Stimulated activated CD8-positive, alpha-beta memory T cell treated with anti-CD3 and anti-CD28 coated beads, Interleukin-4, amount 100 ng/mL, for 4 hours (primary cell): ENCODE measurements around the gene RRP36.
"Not testable (repeated sequence)": the region's sequence is repeated elsewhere in the genome, so short reads cannot be mapped to it uniquely, and the experiment has no call there.

ENCODE experiments used
- DNase-seq, 2 donors: peaks; one replicate each; pipeline ENCODE4 v3.0.0-alpha.2; 2020; ENCODE audit warnings: low read depth in 2 of 2, low spot score in 1 of 2

The RRP36 gene

DNA sequence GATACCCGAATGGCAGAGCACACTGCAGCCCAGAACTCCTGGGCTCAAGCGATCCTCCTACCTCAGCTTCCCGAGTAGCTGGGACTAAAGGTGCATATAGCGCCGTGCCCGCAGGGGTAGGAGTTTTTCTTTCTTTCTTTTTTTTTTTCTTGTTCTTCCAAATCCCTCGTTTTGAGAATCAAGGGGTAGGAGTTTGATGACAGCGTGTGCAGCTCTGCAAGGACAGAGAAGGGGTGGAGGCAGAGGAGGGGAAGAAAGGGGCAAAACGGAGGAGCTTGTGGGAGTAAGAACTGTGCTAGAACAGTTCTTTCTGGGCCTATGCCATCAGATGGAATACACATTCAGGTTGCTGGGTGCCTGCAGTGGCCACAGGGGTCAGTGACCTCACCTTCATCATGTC is 15.3 kb downstream of the RRP36 start:
- DNase-seq = no peak

DNA sequence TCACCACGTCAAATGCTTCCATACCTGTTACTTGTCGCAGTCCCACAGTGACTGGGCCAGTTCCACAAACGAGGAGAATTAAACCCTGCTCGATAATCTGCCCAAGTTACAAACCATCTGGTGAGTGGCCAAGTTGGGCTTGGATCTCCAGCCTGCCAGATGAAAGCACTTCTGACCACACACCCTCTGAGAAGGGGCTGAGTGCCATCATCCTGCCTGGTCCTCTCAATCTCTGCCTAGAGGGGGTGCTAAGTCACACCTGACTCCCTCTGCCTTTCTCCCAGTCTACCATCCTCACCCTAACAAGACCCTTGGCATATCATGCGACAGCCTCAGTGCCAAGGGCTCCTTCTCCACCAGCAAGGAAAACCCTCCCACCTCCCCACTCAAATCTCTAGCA is 15.8 kb downstream of the RRP36 start:
- no peak for DNase-seq

DNA sequence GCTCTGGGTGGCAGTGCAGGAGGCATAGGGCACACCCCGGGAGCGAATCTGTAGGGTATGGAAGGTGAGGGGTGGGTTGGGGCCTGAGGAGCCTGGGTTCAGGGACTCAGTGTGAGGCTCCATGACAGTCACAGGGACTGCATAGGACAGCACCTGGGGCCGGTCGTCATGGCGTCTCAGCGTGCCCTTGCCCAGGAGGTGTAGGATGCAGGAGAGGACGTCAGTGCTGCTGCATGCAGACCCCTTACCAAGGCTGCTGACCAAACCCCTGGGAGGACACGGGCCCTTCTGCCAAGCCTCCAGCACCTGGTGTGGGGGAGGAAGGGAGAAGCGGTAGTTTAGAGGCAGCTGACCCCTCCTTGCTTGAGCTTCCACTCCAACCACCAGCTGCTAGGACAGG is 16.3 kb downstream of the RRP36 start:
- no peak for DNase-seq

DNA sequence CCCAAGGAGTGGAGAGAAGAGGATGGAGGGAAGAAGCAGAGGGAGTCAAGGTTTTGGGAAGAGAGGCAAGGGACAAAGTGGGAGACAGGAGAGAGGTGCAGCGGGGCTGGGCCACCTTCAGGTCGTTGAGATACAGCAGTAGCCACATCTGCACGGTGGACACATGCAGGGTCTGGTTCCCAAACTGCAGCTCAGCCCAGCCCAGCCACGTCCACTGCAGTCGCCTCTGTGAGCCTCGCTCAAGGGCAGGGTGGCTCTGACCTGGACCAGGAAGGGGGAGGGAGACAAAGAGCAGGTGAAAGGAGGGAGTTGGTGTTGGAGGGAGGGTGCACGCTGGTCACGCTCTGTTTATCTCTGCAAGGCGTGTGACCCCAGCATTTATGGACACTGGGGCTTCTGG is 17.3 kb downstream of the RRP36 start:
- DNase-seq = no peak

DNA sequence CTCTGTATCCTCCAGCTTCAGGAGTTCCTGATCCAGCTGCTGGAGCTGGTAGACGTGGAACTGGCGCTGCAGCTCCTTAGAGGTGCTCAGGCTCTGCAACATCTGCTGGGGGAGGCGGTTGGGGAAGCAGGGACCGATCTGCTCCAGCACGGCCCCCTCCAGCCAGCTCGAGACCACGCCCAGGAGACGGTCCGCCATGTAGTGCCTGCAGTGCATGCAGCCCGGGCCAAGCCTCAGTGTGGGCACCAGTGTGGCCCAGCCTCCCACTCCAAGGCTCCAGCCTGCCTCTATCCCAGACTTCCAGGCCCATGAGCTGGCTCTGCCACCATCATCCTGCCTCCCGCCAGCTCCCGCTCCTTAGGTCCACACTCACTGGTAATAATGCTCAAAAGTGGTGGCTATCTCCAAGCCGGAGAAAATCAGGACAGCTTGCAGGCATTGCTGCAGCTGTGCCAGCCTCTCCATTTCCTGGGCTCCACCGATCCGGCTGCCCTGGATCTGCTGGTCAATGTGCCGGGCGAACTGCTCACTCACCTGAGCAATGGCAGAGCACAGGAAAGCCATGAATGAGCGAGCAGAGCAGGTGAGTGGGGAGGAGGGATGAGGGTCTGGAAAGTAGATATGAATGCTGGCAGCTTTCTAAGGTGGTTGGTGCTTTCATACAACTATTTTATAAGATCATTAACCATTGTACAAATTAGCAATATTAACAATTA is 19.3 kb downstream of the RRP36 start:
- no peak for DNase-seq

DNA sequence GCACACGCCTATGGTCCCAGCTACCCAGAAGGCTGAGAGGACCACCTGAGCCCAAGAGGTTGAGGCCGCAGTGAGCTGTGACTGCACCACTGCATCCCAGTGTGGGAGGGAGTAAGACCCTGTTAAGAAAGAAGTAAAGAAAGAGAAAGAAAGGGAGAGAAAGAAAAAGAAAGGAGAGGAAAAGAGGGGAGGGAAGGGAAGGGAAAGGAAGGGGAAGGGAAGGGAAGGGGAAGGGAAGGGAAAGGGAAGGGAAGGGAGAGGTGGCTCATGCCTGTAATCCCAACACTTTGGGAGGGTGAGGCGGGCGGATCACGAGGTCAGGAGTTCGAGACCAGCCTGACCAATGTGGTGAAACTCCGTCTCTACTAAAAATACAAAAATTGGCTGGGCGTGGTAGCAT is 20.1 kb downstream of the RRP36 start:
- DNase-seq = not testable (repeated sequence)

DNA sequence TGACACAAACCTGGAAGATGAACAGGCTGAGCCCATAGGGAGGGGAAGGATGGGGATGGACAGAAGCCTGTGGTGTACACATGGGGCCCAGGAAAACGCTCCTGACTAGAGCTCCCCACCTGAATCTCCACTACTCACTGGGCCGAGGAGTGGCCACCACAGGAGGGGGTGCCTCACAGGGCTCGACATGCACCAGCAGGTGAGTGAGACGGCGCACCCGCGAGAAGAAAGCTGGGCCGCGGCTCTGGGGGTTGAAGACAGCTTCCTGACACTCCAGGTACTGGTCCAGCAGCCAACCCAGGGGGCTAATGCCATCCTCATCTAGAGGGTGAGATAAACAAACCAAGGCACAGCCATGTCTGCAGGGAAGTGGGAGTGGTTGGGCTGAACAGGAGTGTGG is 21.9 kb downstream of the RRP36 start:
- no peak for DNase-seq

DNA sequence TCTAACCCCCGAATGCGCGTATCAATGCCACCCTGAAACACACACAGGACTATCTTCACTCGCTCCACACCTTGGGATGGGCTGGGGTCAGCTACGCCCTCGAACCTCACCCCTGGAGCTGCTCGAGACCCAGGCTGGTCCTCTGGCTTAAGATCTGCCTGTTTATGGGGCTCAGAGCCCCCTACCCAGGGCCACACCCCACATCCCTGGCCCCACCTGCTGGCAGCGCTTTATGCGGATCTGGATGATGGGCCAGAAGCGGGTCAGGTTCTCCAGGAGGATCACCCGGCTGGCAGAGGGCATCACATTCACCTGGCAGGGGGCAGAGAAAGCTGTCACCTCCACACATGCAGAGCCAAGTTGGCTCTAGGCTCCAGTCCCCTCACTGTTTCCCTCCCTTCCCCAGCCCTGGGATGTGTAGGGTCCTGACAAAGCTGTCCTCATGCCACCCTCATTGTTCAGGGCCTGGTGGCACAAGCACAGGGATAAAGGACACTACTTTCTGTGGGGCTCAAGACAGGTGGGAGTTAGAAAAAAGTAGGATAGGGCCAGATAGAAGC is 24.0 kb downstream of the RRP36 start:
- no peak for DNase-seq

DNA sequence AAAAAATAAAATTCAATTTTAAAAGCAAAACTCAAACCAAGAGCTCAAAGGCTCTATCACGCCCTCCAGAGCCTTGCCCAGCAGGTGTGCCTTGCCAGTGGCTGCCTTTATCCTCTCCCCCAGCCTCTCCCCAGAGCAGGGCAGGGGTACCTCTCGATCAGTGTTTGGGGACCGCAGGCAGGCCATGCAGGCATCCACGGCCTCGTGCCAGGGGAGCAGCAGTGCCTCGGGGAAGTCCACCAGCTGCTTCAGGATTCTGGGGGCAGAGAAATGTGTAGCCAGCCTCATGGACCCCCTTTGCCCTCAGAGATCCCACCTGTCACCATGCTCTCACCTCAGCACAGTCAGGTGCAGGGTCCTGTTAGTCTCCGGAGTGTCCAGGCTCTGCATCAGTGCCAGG is 26.6 kb downstream of the RRP36 start:
- DNase-seq = no peak

DNA sequence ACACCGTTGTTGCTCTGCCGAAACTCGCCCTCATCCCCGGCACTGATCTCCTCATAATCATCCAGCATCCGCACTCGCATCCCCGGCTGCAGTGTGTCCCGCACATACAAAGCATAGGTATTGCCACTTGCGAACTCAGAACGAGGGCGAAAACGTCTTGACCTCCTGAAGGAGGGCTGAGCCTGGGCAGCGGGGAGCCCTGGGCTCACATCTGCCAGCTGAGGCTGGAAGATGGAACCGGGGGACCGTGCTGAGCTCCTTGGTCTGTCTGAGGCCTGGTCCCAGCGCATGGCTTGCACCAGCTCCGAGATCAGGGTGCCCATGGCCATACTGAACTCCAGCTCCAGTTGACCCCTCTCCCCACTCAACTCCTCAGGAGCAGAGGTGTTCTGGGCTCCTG is 29.6 kb downstream of the RRP36 start:
- DNase-seq = no peak

DNA sequence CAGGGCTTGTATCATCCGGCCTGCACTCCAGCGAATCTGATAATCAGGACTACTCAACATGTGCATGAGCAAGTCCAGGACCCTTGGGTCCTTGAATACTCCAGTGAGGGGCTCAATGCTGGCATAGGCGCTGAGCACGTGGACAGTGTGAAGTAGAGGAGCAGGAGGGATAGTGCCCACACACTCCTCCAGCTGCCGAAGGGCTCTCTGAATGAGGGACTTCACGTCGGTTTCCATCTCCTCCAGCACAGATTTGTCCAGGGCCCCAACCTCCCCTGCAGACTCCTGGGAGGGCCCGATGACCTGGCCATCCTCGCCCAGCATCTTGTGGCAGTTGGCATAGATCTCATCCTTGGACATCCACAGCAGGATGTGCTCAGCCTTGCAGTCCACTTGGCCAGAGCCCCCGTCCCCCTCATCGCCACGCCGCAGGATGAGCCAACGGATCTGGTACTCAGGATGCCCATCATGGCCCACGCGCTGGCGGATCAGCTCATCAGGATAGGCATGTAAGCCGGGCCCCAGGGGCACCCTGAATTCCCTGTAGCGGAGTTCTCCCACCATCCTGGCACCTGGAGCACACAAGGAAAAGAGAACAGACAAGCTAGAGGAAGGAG is 30.9 kb downstream of the RRP36 start:
- no peak for DNase-seq

DNA sequence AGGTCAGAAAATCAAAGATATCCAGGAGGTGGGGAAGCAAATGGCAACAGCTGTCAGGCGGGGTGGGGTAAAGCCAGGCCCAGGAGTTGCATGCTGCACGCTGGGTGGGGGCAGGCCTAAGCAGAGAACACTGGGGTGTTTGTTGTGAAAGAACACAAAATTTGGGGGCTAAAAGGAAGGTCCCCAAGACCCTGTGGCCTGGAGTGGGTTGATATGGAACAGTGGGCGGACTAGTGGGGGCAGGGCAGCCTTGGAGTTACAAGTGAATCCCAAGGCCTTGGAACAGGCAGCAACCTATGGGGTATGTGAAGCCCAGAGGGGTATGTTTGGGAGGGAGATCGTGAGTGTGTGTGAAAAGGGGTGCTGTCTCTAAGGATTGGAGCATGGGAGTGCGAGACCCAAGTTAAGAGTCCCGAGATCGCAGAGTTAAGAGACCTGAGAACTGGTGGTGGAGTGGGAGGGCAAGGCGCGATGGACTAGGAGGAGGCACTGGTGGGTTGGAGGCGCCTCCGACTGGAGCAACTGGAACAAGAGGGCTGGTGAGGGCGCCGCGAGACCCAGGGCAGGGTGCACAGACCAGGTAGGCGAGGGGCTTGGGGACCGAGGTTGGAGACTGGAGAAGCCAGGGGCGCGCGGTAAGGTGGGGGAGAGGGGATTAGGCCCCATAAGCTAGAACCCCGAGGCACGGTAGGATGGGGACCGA is 31.6 kb downstream of the RRP36 start:
- DNase-seq = no peak

DNA sequence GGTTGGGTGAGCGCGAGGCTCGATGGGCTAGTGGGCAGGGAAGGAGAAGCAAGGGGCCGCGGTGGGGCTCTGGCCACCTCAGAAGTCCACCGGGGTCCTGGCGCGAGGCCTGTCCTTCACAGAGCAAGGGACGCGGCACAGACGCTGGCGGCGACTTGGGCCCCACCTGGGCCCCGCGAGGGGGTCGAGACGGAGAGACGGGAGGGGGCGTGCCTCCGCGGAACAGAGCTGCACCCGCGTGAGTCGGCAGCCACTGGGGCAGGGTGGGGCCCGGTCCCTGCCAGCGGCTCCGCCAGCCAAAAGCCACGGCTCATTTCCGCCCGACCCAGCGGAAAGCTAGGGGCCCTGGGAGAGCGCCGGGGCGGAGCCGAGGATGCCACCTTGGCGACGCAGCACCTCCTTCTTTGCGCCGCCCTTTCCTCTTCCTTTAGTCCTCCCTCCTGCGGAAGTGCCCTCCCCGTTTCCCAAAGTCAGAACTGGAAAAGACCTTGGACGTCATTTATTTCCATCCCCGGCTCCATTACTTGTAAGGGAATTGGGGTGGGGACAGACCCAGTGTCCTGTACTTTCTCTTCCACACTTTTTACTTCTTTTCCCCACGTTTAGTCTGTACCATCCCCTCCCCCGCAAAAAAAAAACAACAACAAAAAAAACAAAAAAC is 32.3 kb downstream of the RRP36 start, which contains the start of gene CUL7:
Gene CUL7 (minus strand): TSS at position 307 of the 661 bp plus-strand sequence. CDS start 1,063 bp downstream, outside the sequence.
- peak; percentile 67 to 76 for DNase-seq

DNA sequence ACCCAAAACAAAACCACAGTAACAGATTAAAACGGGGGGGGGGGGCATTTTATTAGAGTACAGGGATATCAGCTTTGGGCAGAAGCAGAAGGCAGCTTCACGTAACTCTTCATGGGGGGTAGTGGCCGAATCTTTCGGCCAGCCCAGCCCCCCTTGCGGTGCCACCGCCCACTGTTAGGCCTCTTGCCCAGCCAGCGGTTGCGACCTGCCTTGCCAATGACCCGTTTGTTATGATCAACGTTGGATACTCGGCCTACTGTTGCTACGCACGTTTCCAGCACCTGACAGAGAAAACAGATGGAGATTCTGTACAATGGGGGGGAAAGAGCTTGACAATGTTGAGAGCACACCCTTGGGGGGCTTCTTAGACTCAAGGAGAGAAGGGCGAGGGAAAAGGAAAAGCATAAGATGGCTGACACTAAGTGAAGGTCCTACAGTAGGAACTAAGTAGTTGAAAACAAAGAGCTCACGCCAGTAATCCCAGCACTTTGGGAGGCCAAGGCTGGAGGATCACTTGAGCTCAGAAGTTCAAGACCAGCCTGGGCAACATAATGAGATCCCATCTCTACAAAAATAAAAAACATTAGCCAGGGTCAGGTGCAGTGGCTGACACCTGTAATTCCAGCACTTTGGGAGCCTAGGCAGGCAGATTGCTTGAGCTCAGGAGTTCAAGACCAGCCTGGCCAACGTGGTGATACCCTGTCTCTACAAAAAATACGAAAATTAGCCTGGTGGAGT is 33.0 kb downstream of the RRP36 start:
- no peak for DNase-seq

DNA sequence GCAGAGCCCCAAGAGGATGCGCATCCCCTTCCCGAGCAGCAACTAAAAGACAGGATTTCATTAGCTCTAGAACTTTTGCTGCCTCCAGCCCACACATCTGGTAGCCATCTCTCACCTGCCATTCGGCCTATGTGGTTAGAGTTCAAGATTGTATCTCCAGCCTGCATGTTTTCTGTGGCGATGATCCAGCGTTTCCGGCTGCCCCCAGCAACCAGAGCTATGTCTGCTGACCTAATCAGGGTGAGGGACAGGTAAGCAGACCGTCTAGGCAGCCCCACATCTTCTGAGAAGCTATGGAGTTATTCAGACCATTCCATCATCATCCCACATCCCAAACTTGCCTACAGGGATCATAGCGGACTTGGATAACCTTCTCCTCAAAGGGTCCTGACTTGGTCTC is 34.5 kb downstream of the RRP36 start:
- DNase-seq = no peak

DNA sequence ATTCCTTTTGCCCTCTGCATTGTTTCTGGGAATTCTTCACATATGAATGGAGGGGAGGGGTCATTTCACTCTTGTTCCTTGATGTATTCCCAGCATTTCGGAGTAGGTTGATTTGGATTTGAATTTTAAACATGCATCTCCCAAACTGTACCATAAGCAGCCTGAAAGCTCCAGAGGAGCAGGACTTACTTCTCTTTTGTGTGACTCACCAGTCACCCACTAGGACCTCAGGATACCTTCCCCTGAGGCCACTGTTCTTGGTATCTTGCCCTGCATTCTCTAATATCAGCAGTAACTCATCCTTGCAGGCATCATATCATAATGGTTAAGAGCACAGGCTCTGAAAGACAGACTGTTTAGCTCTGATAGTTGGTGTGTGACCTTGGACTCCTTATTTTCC is 37.1 kb downstream of the RRP36 start:
- no peak for DNase-seq

DNA sequence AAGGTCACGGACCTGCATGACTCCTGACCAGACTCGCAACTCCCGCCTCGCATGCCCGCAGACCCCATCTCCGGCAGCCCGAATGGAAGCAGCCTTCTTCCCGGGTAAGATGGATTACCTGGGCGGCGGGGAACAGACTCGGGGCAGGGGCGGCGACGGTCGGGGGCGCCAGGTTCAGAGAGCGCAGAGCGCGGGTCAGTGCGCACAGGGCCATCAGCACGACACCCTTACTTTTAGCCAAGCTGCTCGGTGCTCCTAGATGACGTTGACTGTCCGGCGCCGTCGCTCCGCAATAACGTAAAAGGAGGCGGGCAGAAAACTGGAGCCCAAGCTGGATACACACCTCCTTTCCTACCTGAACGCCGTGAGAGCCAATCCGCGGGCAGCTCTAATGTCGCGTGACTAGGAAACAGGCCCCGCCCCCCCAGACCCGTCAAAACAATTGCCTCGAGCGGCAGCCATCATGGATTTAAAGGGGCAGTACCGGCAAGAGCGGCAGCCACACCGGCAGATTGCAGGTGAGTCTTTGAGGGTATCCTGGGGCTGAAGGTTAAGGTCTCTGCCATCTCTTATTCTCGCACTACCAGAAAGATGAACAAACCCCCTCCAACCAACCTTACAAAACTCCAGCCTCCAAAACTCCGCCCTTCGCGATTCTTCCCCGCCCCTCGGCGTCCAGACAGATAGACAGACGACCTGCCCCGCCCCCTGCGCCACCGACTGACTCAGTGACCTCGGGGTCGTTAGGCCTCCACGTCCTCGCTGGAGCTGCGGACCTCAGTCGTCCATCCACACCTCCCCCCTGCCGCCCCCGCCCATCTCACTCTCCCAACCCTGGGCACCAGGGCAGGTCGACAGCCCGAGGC is 38.0 kb downstream of the RRP36 start, which contains the start of the genes KLC4 and MRPL2:
Gene KLC4 (plus strand): TSS at position 464 of the 866 bp plus-strand sequence. CDS start 1,705 bp downstream, outside the sequence.
Gene MRPL2 (minus strand): TSS at position 267 of the 866 bp plus-strand sequence. CDS start 53 bp downstream, at position 214.
- DNase-seq = peak; percentile 96

DNA sequence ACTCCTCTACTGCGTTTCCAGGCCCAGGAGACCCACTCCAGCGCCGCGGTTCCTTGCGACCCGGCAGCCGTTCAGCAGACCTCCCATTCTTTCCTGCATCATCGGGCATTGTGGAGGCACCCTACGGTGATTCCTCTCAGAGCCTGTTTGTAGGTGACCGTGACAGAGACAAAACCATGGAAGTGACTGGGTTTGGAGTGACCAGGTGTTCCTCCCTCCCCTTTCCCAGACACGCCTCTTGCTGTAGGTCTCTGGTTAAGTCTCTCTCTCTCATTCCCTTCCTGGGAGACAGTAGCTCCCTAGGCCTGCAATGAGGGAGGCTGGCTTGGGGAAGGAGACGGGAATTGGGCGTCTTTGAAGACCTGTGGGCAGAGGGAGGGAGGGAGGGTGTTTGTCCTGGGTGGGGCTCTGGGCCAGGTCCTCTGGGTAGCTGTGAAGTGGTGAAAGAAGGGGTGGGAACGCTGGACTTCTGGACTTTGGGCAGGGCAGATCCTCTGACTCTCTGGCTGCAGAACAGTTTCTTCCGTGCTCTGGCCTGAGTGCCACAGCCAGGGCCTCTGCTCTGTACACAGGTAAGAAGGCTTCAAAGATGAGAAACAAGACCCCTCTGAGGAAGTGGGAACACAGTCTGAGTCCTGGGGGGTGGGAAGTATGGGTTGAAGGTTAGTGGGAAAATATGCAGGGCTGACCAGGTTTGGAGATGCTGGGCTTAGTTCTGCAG is 38.8 kb downstream of the RRP36 start:
- no peak for DNase-seq
